Ureter (tissue), 1 donor: ENCODE data around the gene SEPTIN10. TPM values are rescaled to one million over a fixed set of nuclear protein-coding genes. Genes with fewer than 3 reads are reported as not detected.
"Not testable (repeated sequence)": the region's sequence is repeated elsewhere in the genome, so short reads cannot be mapped to it uniquely, and the experiment has no call there.

Experiments
- DNase-seq: peaks from one replicate; pipeline ENCODE4 v3.0.0-alpha.2; 2020; ENCODE audit warnings: low spot score
- total RNA-seq: library from RNA; stranded (reverse); gene quantifications from one replicate; pipeline ENCODE4 v1.2.4, GENCODE V29; 2023
- donor health status: DM: yes; HTN: yes; CAD: no.

Gene SEPTIN10
- total RNA-seq, 1 donor from 2014 or later = 91.7 TPM

- DNase-seq = peak; percentile 69
Measured at GRCh38 chr2:109545828-109546713, 67.7 kb downstream of the SEPTIN10 start.

DNA sequence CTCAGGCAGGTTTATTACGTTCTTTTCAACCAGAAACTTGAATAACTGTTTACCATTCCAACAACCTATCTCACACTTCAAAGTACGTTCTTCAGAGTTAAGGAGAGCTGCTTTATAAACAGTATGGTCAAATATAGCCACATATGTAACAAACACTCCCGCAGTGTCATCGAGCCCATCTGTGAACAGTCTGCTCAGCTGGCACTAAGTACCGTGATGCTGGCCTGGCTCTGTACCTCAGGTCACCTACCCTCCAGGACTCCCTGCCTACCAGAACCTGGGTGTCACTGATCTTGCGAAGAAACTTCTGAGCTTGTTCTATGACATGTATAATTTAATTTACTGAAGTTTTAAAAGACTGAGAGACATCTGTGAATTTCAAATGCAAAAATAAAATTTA lies 71.4 kb downstream of the SEPTIN10 start:
- no peak for DNase-seq

GRCh38 chr2:109538546-109538945 lies 75.2 kb downstream of the SEPTIN10 start:
- DNase-seq = no peak

- DNase-seq = no peak
Measured at GRCh38 chr2:109537565-109538222, 76.1 kb downstream of the SEPTIN10 start.

DNA sequence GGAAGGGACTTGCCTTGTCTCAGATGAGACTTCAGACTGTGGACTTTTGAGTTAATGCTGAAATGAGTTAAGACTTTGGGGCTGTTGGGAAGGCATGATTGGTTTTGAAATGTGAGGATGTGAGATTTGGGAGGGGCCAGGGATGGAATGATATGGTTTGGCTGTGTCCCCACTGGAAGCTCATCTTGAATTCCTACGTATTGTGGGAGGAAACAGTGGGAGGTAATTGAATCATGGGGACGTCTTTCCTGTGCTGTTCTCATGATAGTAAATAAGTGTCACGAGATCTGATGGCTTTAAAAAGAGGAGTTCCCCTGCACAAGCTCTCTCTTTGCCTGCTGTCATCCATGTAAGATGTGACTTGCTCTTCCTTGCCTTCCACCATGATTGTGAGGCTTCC lies 77.2 kb downstream of the SEPTIN10 start:
- not testable (repeated sequence) for DNase-seq

GRCh38 chr2:109535217-109535946 lies 78.4 kb downstream of the SEPTIN10 start:
- no peak for DNase-seq

DNA sequence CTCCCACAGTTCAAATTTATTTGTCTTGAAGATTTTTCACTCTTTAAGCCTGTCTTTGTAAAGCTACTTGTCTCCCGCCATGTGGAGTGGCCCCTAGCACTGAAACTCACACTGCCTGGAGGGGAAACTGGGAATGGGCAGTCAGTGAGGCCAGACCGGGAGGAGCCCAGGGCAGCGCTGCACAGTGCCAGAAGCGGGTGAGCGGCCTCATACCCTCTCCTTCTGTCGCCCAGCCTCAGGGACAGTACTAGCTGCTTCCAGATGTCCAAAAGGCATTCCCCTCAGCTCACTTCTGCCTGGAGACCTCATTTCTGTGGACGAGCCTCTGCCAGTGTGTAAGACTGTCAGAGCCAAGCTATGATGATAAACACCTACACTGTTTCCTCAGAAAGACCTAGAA lies 79.9 kb downstream of the SEPTIN10 start:
- DNase-seq = no peak

- DNase-seq = no peak
Measured at GRCh38 chr2:109532728-109533076, 81.1 kb downstream of the SEPTIN10 start.

GRCh38 chr2:109531896-109532727 lies 81.7 kb downstream of the SEPTIN10 start:
- no peak for DNase-seq

DNA sequence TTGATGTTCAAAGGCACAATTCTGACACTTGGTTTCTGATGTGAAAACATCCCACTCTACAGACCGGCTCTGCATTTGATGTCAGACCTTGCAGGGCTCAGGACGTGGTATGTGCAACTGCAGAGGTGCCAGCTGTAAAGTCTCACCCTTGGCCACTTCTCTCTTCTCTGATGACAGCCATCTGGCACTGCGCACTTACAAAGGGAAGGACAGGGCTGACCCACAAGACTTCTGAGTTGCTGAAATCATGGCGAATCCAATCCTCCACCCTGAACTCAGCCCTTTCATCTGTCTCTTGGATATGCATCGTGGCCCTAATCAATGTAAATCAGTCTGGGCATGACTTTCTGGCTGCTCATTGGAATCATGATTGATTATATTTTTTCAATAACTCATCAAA lies 82.5 kb downstream of the SEPTIN10 start:
- DNase-seq = peak; percentile 31

DNA sequence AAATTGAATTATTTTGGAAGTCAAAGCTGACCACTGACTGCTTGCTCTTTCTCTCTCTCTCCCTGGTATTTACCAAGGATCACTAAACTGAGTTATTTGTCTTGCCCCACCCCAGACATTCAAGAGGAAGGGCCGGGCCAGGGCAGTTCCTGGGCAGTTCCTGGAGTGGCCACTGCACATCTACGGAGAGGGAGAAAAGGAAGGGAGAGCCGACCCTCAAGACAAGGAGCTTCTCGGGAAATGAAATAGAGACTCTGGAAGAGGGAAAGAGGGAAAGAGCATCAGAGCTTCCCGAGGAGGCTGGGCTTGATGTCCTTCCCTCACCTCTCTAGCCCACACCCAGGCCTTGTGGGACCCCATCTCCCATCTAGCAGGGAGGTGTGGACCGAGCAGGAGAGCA lies 83.1 kb downstream of the SEPTIN10 start:
- DNase-seq = peak; percentile 23

DNA sequence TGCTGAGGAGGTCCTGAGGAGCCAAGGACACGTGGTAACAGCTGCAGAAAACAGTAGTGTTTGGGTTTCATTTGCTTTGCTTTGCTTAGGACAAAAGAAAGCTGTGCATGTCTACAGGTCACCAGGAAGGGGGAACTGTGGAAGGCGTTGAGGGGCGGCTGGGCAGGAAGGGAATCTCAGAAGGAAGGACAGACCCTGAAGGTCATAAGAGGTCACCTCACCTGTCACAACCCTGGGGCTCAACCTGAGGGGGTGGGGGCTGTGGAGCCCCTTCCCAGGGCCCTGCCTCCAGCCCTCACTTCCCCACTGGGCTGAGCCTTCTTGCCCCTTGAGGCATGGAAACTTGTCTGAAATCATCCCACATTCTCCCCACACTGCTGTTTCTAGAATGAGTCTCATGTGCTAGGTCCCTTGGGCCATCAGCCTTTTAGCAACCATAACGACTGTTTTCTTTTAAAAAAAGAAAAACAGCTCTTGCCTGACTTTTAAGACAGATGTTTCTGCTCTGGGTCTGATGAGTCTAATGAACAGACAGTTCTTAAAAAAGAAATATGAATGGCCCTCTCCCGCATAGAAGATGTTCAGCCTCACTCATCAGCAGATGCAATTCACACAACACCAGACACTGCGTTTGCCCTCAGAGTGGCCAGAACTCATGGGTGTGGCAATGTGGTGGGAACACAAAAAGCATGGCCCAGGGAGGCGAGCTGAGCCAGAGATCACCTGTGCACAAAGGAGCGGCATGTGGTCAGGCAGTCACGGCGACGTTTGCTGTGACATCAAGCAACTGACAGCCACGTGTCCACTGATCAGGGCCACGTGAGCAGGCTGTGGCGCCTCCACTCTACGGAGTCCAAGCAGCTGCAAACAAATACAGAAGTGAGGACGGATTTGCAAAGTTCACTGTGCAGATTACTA lies 84.0 kb downstream of the SEPTIN10 start:
- peak; percentile 34 for DNase-seq

DNA sequence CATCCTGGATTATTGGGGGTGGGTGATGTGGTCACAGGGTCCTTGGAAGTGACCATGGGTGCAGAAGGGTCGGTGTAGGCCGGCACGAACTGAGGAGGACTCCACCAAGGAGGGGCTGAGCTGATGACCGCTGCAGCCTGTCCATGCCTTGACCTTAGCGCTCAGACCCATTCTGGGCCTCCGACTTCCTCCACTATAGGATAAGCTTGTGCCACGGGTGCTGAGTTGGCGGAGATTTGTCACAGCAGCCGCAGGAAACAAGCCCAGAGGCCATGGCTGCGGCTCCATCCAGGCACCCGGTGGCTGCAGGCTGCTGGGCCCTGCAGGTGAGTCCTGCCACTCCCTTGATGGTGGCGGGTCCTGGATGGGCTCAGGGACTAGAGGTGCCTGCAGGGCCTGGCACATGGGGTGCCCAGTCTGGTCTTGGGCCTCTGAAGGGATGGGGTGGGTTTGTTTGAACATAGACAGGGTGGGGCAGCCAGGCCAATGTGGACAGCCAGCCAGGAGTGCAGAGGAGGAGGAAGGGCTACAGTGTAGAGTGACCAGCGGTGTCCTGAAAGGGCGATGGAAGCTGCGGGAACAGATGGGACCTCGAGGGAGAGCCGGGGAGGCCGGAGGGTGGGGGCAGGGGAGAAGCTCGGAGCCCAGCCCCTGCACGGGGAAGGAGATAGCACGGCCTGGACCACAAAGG lies 84.8 kb downstream of the SEPTIN10 start:
- DNase-seq = no peak

- no peak for DNase-seq
Measured at GRCh38 chr2:109527846-109528705, 85.7 kb downstream of the SEPTIN10 start.

DNA sequence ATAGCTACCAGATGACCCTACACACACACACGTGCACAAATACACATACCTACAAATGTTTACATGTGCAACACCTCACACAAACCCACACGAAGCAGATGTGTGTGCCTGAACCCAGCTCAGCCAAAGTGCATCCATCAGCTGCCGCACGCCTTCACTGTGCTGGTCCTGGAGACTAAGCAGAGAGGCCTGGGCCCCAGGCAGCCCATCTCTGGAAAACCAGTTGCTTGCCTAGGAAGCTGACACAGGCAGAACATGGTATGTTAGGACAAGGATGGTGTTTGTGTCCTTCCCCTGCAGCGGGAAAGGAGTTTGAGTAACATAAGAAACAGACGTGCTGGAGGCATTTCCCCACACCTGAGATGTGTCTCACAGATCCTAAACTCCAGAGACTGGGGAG lies 86.7 kb downstream of the SEPTIN10 start:
- DNase-seq = no peak

GRCh38 chr2:109526442-109526970 lies 87.3 kb downstream of the SEPTIN10 start:
- DNase-seq = no peak

GRCh38 chr2:109525836-109526235 lies 87.9 kb downstream of the SEPTIN10 start:
- no peak for DNase-seq

DNA sequence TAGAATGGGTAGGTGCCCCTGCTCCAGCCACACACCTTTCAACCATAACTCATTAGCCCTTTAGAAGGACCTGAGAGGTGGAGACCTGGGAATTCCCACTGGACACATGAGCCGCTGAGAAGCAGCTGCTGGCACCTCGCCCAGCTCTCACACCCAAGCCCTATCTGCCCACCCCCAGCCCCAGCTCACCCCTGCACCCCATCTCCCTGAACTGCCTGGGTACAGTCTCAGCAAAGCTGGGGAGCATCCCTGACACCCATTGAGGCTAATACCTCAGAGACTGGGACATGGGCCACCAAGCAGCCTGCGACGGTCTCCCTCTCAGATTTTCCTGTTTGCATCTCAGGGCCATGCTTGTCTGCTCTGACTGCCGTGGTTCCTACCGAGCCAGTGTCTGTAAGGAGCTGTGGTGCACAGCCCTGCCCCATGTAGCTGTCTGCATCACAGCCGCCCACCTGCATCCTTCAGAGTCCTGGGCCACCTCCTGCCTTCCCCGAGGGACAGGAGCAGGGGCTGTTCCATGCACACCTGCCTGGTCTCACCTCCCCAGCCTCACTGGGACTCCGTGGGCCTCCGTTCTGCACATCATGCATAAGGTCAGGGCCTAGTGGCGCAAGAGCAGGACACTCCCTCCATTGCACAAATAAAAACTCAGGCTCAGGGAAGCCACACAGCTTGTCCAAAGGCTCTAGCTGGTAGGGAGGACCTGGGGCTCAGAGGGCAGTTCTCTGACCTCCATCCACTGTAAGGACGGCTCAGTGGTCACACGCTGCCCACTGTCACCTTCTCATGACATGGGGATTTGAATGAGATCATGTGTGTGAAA lies 90.0 kb downstream of the SEPTIN10 start:
- DNase-seq = no peak
